NCI-H748 treated with DMSO at 0.1 percent for 48 hours (cell line): Measurements from ENCODE around the gene KLK5.
A peak's percentile ranks its signal among the peaks of the same experiment; 100 is the strongest.
"Not testable (repeated sequence)": the region's sequence is repeated elsewhere in the genome, so short reads cannot be mapped to it uniquely, and the experiment has no call there.

Source experiments
- DNase-seq: peaks from one replicate; lab custom pipeline; 2025; lab: John Stamatoyannopoulos, UW

KLK5 gene

DNA sequence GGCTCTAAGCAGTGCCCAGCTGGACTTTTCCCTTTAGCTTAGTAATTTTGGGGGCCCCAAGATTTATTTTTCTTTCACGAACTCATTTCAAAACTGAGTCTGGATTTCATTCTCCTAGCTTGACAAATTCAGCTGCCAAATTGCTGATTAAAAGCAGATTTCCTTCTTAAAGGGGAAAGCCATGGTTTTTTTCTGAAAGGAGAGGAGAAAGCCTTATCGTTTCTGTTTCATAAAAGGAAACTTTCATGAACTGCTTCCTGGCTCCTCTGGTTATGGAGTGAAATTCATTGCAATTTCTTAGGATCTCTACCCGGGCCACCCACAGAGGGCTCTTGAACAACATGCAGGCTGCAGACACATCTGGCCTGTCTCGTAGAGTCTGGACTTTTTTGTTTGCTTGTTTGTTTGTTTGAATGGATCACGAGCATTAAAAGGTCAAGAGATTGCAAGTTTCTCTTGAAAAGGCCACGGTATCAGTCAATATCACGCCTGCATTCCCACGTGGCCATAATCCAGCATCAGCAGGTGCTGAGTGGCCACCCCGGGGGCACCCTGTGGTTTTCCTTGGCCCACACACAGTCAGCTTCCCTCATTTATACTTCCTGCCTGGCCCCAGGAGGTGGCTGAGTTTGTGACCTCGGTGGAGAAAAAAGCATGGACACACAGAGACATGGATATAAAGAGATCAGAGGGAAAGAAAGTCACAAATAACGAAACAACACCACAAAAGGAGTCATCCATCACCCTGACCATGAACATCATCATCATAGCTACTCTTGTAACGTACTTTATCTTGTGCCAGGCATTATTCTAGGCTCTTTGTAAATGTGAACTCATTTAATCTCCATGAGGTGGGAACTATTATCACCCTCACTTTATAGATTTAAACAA is 31.2 kb downstream of the KLK5 start:
- peak; percentile 81 for DNase-seq

DNA sequence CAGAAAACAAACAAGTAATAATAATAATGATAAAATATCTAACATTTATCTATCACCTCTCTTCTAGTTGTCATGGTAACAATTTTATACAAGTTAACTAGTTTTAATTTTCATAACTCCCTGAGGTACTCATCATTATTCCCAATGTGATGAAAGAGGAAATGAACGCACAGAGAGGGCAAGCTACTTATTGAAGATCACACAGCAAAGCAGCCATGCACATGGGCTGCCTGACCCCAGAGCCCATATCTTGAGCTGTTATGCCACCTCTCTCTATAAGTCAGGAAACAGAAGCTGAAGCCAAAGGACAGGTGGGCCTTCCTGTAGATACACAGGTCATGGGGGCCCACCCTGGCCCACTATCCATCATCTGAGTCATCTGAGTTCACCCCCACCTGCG is 36.8 kb downstream of the KLK5 start:
- DNase-seq: no peak

DNA sequence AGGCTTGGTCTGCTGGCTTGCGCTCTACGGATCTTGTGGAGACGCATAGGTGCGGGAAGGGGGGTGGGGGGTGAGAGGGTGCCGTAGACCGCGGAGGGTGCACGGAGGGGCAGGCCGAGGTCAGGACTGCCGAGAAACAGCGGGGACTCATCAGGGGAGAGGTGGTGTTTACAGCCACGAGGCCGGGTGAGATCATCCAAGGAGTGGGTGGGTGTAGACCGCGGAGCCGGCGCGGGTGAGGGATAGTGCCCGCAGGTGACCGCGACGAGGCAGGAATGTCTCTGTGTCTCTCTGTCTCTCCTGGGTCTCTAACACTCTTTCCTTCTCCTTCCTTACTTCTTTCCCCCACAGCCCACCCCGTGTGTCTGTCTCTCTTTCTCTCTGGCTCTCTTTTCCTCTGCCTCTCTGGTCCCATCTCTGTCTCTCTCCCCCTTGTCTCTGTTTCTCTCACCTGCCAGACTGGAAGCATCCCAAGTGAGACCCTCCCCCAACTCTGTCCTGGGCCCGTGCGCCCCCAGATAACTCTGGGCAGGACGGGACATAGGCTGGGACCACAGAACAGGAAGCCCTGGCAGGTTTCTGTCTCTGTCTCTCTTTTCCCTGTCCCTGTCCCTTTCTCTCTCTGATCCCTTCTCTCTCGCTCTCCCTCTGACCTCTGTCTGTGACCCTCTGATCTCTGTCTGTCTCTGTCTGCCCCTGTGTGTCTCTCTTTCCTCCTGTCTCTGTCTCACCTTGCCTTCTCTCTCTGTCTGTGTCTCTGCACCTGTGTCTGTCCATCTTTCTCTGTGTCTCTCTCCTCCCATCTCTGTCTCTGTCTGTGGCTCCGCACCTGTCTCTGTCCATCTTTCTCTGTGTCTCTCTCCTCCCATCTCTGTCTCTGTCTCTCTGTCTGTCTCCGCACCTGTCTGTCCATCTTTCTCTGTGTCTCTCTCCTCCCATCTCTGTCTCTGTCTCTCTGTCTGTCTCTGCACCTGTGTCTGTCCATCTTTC is 39.8 kb downstream of the KLK5 start:
- no peak for DNase-seq

DNA sequence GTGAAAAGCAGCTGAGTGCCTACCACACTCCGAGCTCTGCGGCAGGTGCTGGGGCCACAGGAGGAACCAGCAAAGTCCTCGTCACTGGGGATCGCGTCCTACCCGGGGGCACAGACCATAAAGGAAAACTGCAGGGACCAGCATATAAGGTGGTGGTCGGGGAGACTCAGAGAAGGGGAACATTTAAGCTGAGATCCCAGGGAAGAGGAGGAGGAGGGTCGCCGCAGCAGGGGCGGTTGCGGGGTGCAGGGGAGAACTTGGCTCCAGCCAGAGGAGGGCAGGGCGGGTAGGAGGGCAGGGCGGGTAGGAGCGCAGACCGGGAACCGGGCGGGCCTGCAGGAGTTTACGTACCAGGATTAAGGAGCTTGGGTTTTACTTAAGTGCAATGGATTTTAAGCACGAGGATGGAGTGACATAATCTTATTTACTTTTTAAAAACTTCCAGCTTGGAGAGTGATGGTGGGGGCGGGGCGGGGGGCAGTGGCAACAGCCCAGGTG is 40.7 kb downstream of the KLK5 start:
- DNase-seq: no peak

DNA sequence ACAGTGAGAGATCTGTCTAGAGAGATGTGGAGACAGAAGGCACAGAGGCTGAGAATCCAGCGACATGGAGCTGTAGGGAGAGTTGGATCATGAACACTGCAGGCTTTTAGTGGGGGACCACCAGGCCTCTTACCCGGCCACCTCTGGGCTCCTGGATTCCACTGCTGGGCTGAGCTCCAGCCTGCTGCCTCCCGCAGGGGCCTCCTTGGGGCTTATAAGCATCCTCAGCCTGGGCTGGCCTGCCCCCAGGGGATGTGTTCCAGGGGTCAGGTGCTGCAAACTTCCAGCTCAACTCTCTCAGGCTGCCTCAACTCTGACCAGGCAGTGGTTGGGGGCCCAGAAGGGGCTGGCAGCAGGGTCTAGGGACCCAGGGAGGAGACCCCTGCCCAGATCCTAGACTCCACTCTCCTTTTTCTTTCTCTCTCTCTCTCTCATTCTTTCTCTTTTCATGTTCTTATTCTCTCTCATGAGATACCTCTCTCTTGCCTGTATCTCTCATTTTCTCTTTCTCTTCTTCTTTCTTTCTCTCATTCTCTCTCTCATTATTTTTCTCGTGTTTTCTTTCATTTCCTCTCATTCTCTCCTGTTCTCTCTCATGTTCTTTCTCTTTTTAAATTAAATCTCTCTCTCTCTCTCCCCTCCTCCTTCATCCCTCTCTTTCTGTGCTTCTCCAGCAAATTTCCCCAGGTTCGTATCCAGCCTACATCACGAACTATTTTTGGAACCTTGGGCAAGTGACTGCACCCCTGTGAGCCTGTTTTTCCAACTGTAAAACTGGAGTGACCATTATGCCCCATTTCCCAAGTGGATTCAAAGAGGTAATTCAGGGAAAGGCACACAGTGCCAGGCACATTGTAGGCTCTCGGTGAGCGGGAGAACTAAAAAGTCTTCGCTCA is 41.4 kb downstream of the KLK5 start, which contains the start of gene KLK4:
Gene KLK4 (minus strand): TSS at position 190 of the 896 bp plus-strand sequence. CDS start 657 bp downstream, outside the sequence.
- no peak for DNase-seq

DNA sequence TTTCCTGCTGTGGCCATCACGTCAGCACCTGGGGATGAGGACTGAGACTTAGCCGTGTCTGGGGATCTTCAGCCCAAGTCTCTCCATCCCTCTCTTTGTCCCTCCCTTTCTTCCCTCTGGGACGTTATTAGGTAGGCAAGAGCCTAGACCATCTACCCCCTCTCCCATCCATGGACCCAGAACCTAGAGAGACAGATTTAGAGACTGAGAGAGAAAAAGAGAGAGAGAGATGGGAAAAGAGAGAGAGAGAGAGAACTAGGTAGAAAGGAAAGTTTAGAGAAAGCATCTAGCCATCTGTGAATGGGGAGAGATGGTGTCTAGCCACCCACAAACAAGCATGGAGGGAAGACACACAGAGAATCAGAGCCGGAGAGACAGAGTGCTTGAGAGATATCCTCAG is 42.1 kb downstream of the KLK5 start:
- DNase-seq: no peak

DNA sequence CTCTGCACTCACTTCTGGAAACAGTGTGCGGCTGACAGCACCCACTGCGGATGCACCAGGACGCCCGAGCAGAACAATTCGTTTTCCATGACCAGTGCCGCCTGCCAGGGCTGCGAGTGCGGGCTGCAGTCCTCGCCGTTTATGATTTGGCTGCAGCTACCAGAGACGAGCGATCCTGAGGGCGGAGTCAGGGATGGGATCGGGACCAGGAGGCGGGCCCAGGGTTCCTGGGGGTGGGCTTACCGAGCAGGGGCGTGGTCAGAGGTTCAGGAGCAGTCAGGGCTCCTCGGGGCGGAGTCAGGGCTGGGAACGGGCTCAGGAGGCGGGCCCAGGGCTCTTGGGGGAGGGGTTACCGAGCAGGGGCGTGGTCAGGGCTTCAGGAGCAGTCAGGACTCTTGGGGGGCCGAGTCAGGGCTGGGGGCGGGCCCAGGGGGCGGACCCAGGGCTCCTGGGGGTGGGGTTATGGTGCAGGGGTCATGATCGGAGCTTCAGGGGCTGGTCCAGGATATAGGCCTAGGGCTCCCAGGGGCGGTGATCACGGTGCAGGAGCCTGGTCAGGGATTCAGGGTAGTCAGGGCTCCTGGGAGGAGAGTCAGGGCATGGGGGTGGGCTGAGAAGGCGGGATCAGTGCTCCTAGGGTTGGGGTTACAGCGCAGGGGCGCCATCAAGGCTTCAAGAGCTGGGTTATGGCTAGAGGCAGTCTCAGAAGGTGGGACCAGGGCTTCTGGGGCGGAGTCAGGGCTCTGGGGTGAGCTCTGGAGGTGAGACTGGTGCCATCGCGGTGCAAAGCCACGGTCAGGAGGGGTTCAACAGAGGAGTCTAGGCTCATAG is 43.4 kb downstream of the KLK5 start:
- DNase-seq: peak; percentile 13

DNA sequence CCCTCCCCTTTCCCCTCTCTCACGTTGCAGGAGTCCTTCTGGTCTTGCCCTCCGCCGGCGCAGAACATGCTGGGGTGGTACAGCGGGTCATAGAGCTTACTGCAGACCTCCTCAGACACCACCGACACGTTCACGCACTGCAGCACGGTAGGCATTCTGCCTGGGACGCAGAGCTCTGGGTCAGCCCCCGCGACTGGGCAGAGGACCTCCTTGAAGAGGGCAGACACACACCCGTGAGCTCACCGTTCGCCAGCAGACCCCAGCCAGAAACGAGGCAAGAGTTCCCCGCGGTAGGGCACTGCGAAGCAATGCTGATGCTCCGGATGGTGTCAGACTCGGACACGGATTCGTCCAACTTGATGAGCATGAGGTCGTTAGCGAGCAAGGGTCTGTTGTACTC is 44.5 kb downstream of the KLK5 start:
- DNase-seq: no peak

DNA sequence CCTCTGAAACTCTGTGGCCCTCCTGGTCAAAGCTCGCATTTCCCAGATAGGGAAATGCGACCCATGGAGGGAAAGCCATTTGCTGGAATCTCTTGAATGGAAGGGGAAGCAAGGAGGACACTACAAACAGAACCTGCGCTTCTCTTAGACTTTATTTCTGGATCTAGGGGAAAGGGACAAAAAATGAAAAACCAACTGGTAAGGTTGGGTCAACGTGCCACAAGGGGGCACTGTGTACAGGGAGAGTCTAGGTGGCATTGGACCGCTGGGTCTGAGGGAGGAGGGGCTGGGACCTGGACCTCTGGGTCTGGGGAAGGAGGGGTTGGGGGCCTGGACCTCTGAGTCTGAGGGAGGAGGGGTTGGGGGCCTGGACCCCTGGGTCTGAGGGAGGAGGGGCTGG is 46.6 kb downstream of the KLK5 start:
- no peak for DNase-seq

DNA sequence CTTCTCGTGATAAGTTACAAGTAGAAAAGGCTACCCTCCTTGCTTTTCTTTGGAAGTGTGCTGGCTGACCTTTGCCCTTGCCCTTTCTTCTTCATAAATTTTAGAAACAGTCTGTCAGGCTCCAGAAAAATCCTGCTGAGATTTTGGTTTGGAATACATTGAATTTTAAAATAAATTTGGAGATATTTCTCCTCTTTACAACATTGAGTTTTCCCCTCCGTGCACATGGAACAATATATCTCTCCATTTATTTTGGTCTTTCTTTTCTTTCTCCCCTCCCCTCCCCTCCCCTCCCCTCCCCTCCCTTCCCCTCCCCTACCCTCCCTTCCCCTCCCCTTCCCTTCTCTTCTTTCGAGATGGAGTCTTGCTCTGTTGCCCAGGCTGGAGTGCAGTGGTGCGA is 50.2 kb downstream of the KLK5 start:
- DNase-seq: no peak

DNA sequence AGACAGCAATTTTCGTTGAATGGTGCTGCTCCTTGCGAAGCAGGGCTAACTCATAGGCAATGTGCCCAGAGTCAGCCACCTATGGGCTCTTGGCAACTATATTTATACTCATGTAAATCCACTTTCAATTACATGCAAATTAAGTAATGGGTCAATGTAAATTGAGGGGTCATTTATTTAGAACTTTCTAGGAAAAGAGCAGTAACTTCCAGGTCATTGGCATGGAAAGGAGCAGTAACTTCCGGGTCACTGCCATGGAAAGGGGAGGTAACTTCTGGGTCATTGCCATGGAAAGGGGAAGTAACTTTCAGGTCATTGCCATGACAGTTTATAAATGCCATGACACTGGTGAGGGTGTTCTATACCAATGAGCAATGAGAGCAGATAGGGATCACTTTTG is 53.3 kb downstream of the KLK5 start:
- DNase-seq: no peak

DNA sequence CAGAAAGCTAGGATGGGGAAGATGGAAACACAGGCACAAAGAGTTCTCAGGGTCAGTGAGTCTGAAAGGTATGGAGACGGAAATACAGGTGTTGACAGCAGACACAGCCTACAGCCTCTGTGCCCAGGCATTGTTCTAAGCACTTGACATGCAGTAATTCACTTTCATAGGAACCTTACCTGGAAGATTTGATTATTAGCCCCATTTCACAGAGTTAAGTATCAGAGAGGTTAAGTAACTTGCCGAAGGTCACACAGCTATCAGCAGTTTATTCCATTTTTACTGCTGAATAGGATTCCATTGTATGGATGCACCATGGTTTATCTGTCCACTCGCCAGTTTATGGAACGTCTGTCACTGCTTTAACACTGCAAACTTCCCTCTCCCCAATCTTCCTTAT is 54.8 kb downstream of the KLK5 start:
- no peak for DNase-seq

DNA sequence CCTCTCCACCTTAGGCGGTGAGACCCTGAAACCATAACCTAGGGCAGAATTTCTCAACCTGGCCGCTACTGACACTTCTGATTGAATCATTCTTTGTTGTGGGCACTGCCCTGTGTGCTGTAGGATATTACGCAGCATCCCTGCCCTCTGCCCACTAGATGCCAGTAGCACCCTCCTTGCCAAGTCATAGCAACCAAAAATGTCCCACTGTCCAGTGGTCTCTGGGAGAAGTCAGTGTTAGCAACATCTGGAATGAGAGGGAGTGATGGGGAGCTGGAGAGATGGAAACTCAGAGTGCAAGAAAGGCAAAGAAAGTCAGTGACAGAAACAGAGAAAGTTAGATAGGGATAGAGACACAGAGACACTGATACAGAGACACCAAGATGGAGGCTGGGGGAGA is 55.2 kb downstream of the KLK5 start:
- no peak for DNase-seq

DNA sequence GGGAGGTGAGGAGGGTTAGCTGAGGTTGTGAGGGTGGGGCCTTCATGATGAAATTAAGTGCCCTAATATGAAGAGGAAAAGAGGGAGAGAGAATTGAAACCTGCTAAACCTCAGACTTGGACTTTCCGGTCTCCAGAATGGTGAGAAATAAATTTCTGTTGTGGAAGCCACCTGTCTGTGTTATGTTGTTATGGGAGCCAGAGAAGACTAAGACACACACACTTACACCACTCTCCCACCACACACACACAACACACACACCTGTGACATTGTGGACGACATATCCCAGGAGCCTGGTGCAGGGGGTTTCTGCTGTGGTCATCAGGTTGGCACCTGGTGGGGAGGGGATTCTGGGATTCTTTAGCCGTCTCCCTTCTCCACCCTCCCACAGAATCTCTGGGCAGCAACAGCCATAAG is 55.6 kb downstream of the KLK5 start:
- no peak for DNase-seq

DNA sequence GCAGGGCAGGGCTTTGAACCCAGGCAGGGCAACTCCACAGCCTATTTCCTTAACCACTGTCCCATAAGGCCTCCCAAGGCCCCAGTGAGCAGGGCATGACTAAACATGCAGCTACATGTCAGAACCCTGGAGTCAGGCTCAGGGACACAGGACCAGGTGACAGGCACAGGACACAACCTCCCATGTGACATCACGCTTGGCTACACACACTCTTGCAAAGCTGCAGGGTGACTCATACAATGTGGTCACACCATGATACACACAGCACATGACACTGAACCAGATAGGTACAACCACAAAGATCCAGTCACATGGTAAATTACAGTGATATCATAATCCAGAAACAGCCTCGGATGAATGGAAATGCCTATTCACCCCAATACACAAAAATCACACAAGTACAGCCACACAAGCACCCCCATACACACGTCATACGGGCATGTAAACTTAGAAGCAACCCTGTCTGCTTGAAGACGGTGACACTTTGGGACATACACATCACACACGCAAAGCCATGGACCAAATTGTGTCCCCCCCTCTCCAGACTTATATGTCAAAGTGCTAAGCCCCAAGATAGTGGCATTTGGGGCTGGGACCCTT is 56.1 kb downstream of the KLK5 start:
- no peak for DNase-seq

DNA sequence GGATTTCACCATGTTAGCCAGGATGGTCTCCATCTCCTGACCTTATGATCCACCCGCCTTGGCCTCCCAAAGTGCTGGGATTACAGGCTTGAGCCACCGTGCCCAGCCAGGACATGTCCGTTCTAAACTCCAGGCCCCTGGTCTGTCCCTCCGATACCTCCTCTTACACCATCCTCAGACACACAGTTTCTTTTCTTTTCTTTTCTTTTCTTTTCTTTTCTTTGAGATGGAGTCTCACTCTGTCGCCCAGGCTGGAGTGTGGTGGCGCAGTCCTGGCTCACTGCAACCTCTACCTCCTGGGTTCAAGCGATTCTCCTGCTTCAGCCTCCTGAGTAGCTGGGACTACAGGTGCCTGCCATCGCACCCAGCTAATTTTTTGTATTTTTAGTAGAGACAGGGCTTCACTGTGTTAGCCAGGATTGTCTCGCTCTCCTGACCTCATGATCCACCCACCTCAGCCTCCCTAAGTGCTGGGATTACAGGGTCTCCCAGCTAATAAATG is 56.7 kb downstream of the KLK5 start:
- not testable (repeated sequence) for DNase-seq

DNA sequence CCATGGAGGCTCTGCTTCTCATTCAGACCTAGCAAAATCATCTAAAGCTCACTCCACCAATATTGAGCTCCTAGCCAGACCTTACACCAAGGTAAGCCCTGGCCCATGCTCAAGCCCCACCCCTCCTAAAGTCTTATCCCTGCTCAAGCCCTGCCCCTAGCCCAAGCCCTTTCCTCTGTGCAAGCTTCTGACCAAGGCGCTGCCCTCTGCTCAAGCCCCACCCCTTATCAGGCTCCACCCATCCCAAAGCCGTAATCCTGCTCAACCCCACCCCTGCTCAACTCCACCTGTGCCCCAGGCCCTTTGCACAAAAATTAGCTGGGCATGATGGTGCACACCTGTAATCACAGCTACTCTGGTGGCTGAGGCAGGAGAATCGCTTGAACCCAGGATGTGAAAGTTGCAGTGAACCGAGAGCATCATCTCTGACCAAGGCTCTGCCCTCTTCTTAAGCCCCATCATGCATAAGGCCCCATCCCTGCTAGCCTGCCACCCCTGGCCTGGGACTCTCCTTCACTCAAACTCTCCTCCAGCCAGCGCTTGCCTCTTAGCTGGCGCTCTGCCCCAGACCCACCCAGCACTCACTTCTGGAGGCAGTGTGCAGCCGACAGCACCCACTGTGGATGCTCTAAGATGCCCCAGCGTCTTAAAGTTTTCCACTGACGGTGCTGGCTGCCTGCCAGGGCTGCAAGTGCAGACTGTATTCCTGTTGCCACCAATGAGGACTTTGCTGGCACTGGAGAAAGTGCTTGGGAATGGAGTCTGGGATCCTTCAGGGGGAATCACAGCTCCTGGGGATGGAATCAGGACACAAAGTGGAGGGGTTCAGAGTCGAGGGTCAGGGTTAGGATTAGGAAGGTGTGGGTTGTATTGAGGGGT is 58.1 kb downstream of the KLK5 start:
- no peak for DNase-seq
